ENCODE measurements around the gene AMOTL1. TPM values are rescaled to one million over a fixed set of nuclear protein-coding genes. Genes with fewer than 3 reads are reported as not detected.

The AMOTL1 gene
- polyA plus RNA-seq, 4 donors, result 38.4 to 52.1 (median 47.5) TPM

- DNase-seq (ENCODE audit: low read depth in 4 of 4, low spot score in 3 of 4), result no peak
Measured at GRCh38 chr11:94814272-94814976, 46.3 kb downstream of the AMOTL1 start.

DNA sequence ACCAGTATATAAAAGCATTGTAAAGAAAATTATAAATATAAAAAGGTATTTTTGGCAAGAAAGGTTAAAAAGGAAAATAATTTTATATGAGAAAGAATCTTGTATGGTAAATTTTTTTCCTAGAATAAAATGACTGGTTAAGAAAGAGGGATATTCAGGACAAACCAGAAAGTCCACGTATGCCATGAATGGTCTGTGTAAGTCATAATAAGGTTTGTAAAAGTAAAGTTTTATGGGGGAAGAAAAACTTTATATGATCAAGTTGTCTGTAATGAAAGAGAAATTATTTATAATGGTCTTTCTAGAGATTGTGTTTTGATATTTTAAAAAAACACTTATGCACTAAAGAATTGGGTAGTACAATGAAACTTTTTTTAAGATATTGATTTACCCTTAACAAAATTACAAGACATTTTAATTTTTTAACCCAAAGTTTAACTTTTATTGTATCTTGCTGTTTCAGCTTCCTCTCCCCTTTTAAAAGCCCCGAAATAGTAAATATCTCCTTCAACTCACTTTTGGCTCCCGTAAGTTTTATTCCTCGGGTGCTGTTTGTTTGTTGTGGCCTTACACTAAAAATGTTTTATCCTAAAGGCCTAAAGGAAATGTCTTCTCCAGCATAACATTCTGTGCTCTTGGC, 47.7 kb downstream of the AMOTL1 start:
- no peak for DNase-seq (ENCODE audit: low read depth in 4 of 4, low spot score in 3 of 4)

DNA sequence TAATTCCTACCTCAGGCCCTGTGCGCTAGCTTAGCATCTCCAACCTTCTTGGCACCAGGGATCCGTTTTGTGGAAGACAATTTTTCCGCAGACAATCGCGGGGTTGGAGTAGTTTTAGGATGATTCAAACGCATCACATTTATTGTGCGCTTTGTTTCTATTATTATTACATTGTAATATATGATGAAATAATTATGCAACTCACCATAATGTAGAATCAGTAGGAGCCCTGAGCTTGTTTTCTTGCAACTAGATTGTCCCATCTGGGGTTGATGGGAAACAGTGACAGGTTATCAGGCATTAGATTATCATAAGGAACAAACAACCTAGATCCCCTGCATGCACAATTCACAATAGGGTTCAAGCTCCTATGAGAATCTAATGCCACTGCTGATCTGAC, 52.3 kb downstream of the AMOTL1 start:
- no peak for DNase-seq (ENCODE audit: low read depth in 4 of 4, low spot score in 3 of 4)

DNA sequence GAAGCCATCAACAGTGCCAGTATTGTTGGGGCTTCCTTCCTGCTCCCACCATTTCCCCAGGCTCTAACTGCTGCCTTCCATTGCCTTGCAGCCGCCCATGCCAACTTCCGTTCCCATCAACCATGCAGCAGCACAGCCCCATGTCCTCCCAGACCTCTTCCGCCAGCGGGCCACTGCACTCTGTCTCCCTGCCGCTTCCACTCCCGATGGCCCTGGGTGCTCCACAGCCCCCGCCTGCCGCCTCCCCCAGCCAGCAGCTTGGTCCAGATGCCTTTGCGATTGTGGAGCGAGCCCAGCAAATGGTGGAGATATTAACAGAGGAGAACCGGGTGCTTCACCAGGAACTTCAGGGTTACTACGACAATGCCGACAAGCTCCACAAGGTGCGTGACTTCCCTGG, 53.3 kb downstream of the AMOTL1 start:
- no peak for DNase-seq (ENCODE audit: low read depth in 4 of 4, low spot score in 3 of 4)

GRCh38 chr11:94822080-94822479, 53.9 kb downstream of the AMOTL1 start:
- no peak for DNase-seq (ENCODE audit: low read depth in 4 of 4, low spot score in 3 of 4)

- DNase-seq (ENCODE audit: low read depth in 4 of 4, low spot score in 3 of 4), result no peak
Measured at GRCh38 chr11:94823102-94823732, 55.1 kb downstream of the AMOTL1 start.

DNA sequence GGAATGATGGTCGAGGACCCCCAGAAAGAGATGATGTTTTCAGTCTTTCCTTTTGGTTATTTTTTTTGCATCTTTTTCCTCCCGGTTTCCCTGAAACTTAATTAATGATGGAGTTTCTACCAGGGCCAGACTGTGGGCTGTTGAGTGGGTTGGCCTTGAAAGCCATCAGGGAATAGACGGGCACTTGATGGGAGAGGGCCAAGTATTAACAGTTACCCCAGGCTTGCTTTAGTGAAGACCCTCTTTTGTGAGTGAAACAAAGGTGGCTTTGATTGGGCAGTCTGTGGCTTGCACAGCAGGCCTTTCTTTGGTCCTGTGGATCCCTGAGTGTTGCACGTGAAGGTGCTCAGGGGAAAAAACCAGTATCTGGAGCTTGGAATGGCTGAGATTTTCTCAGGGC, 56.9 kb downstream of the AMOTL1 start:
- no peak for DNase-seq (ENCODE audit: low read depth in 4 of 4, low spot score in 3 of 4)

DNA sequence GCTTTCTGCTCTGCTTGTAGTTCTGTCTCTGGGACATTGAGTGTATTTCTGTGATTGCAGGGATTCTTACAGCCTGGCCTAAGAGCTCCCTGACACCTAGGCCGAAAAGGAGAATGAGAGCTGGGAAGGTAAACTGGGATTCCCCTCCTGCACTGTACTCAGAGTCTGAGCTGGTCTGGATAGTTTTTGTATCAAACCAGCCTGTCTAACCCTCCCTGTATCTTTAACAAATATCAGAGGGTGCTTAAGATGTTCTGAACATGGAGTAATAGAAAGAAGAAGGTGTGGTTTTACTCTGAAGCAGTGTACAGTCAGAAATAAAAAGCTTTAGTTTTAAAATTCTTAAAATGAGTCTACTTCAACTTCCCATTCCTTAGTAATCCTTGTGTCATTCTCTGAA, 57.3 kb downstream of the AMOTL1 start:
- DNase-seq (ENCODE audit: low read depth in 4 of 4, low spot score in 3 of 4), result no peak

DNA sequence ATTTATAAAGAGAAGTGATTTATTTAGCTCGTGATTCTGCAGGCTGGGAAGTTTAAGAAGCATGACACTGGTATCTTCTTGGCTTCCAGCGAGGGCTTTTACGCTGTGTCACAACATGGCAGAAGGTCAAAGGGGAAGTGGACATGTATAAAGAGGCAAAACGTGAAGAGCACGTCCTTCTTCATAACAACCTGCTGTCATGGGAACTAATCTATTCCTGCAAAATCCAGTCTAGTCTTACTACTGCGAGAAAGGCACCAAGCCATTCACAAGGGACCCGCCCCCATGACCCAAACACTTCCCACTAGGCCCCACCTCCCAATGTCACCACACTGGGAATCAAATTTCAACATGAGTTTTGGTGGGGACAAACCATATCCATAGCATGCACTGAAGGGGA, 58.3 kb downstream of the AMOTL1 start:
- DNase-seq (ENCODE audit: low read depth in 4 of 4, low spot score in 3 of 4), result no peak

GRCh38 chr11:94828088-94828487, 59.9 kb downstream of the AMOTL1 start:
- DNase-seq (ENCODE audit: low read depth in 4 of 4, low spot score in 3 of 4), result no peak

- DNase-seq (ENCODE audit: low read depth in 4 of 4, low spot score in 3 of 4), result no peak
Measured at GRCh38 chr11:94830722-94831510, 62.8 kb downstream of the AMOTL1 start.

DNA sequence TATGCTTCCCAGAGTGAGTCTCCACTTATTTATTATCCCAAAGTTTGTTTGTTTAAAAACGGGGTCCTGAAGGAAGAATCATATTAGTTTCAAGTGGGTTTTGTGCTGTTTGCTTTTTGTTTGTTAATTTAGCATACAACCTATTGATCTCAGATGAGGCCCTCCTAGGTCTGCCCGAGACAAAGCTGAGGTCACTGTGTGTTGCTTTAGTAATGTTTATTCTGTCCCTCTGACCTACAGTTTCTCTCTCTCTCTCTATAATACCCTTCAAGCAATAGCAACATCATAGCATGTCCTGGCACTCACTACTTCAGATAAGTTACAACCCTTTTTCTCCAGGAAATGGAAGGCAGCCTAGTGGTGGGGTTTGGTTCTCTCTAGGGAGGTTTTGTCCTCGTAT, 63.4 kb downstream of the AMOTL1 start:
- DNase-seq (ENCODE audit: low read depth in 4 of 4, low spot score in 3 of 4), result no peak

DNA sequence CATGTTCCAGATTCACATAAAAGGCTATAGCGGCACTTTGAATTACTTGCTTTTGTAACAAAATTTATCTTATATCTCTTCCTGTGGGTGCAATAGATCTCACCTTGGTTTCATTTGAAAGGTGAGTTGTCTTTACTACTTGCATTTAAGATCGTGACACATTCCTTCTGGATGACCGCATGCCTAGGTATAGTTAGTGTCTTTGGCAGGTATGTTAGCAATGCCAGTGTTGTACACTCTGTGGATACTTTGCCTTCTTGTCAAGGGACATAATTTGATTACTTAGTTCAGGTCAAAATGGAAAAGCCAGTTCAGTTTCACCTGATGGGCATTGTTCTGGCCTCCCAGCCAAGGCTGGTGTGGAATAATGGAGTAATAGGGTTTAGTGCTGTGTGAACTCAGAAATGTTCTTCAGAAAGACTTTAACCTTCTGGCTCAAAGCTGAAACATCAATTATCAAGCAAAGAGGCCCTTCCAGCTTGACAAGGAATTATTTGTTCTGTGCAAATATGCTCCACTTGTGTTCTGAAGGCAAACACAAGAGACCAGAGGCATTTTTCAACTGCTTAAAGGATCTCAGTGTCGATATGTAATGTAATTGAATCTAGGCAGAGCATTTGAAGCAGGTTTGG, 64.6 kb downstream of the AMOTL1 start:
- no peak for DNase-seq (ENCODE audit: low read depth in 4 of 4, low spot score in 3 of 4)

- DNase-seq (ENCODE audit: low read depth in 4 of 4, low spot score in 3 of 4), result no peak
Measured at GRCh38 chr11:94834911-94835593, 66.9 kb downstream of the AMOTL1 start.

- no peak for DNase-seq (ENCODE audit: low read depth in 4 of 4, low spot score in 3 of 4)
Measured at GRCh38 chr11:94835594-94835927, 67.4 kb downstream of the AMOTL1 start.

DNA sequence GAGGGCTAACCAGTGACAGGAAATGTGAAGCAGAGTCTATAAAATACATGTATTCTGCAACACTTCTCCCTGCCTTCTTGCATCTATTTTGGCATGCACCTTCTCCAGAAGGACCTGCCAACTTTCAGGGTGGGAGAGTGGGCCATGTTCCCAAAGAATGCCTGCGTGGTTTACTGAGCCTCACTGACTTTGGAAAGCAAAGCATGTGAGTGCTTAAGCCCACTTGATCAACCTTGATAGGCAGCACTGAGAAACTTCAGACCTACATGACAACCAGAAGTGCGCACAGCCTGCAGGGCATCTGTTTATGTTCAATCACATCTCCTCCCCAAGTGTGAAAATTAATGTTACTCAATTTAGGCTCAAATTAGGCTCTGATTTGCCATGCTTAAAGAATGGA, 69.2 kb downstream of the AMOTL1 start:
- no peak for DNase-seq (ENCODE audit: low read depth in 4 of 4, low spot score in 3 of 4)

- no peak for DNase-seq (ENCODE audit: low read depth in 4 of 4, low spot score in 3 of 4)
Measured at GRCh38 chr11:94838027-94838731, 70.0 kb downstream of the AMOTL1 start.

DNA sequence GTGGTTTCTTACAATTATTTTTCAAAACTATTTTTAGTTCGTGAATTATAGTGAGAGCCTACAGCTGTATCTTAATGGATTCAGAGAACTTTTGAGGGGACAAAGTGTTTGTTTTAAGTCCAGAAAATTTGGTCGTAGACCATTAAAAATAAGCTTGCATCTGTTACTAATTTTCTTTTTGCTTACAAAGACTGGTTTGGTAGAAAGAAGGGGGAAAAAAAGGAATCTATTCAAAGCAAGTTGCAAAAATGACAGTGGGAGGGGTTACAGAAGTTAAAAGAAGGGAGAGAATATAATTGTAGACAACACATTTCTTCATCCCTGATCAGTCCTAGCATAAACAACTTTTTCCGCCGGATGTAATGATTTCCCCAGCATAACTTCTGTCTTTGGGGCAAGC, 72.1 kb downstream of the AMOTL1 start:
- peak in 2 of 4 donors; percentile 14 to 26 for DNase-seq (ENCODE audit: low read depth in 4 of 4, low spot score in 3 of 4)

GRCh38 chr11:94844031-94844430, 75.9 kb downstream of the AMOTL1 start:
- DNase-seq (ENCODE audit: low read depth in 4 of 4, low spot score in 3 of 4), result no peak

GRCh38 chr11:94845622-94846021, 77.5 kb downstream of the AMOTL1 start:
- DNase-seq (ENCODE audit: low read depth in 4 of 4, low spot score in 3 of 4), result no peak

Measured in left renal pelvis (tissue), 4 donors.